GM18873 (cell line): ENCODE measurements around the gene RBM44.

Experiments
- ATAC-seq: cut with Tn5 transposase; IDR thresholded peaks from one replicate; pipeline ENCODE4 v1.9.1; 2021; ENCODE audit warnings: mild to moderate bottlenecking, moderate library complexity, moderate number of reproducible peaks; ENCODE audit not compliant: unreplicated experiment, low FRiP score

Gene RBM44

GRCh38 chr2:237869343-237870102 lies 70.9 kb downstream of the RBM44 start:
- no peak for ATAC-seq

GRCh38 chr2:237870126-237870525 lies 71.5 kb downstream of the RBM44 start:
- ATAC-seq, result no peak

GRCh38 chr2:237870754-237871651 lies 72.4 kb downstream of the RBM44 start:
- ATAC-seq, result no peak

GRCh38 chr2:237872178-237872887 lies 73.8 kb downstream of the RBM44 start:
- no peak for ATAC-seq

GRCh38 chr2:237873421-237873831 lies 74.8 kb downstream of the RBM44 start:
- ATAC-seq, result no peak

- ATAC-seq, result no peak
Observed at GRCh38 chr2:237873897-237874551, 75.4 kb downstream of the RBM44 start.

- ATAC-seq, result no peak
Observed at GRCh38 chr2:237874585-237875161, 76.1 kb downstream of the RBM44 start.

- ATAC-seq, result no peak
Observed at GRCh38 chr2:237875256-237876060, 76.9 kb downstream of the RBM44 start.

GRCh38 chr2:237876061-237876526 lies 77.5 kb downstream of the RBM44 start:
- ATAC-seq, result no peak

GRCh38 chr2:237876532-237876931 lies 78.0 kb downstream of the RBM44 start:
- no peak for ATAC-seq

GRCh38 chr2:237876951-237877491 lies 78.4 kb downstream of the RBM44 start:
- ATAC-seq, result no peak

- no peak for ATAC-seq
Observed at GRCh38 chr2:237877576-237878307, 79.2 kb downstream of the RBM44 start.

GRCh38 chr2:237878321-237879057 lies 79.9 kb downstream of the RBM44 start:
- ATAC-seq, result no peak

- no peak for ATAC-seq
Observed at GRCh38 chr2:237879058-237879430, 80.5 kb downstream of the RBM44 start.

- ATAC-seq, result no peak
Observed at GRCh38 chr2:237879991-237880560, 81.5 kb downstream of the RBM44 start.

GRCh38 chr2:237882510-237883481 lies 84.2 kb downstream of the RBM44 start:
- ATAC-seq, result no peak
